GM23248 (cell line): ENCODE data around the gene SETD5.

Experiments used
- EZH2 ChIP-seq: fragments of 200-600 bp; sonication (generic); IDR thresholded peaks from 2 replicates; pipeline ENCODE4 v1.6.1; 2018; ENCODE audit warnings: antibody characterized with exemption, mild to moderate bottlenecking; ENCODE audit not compliant: insufficient read depth, poor library complexity, severe bottlenecking
- EZH2phosphoT487 ChIP-seq: fragments of 200-600 bp; sonication (generic); IDR thresholded peaks from 2 replicates; pipeline ENCODE4 v1.6.1; 2018; ENCODE audit warnings: antibody characterized with exemption, moderate library complexity, mild to moderate bottlenecking, low read depth; ENCODE audit not compliant: insufficient read depth

GRCh38 chr3:9392041-9392440, 5.4 kb upstream of the SETD5 start:
- no peak for TF ChIP-seq EZH2
- no peak for TF ChIP-seq EZH2phosphoT487
